MM.1S (cell line): ENCODE data around the gene ASCL1.

Experiments
- EZH2 ChIP-seq: fragments of 300-600 bp; sonication (generic); optimal IDR thresholded peaks from 2 replicates; pipeline ENCODE3; 2017; ENCODE audit warnings: low read depth, mild to moderate bottlenecking, antibody characterized with exemption, low read length, mixed read lengths
- EZH2phosphoT487 ChIP-seq: fragments of 300-600 bp; sonication (generic); IDR thresholded peaks from 2 replicates; pipeline ENCODE4 v1.6.1; 2018; ENCODE audit warnings: antibody characterized with exemption, low read length
- TF ChIP-seq, protein P1 (sequence below): fragments of 300-600 bp; sonication (generic); IDR thresholded peaks from 2 replicates; pipeline ENCODE4 v1.5.1; 2016; ENCODE audit warnings: antibody characterized with exemption, low read length, mixed read lengths

- TF ChIP-seq, protein P1, sequence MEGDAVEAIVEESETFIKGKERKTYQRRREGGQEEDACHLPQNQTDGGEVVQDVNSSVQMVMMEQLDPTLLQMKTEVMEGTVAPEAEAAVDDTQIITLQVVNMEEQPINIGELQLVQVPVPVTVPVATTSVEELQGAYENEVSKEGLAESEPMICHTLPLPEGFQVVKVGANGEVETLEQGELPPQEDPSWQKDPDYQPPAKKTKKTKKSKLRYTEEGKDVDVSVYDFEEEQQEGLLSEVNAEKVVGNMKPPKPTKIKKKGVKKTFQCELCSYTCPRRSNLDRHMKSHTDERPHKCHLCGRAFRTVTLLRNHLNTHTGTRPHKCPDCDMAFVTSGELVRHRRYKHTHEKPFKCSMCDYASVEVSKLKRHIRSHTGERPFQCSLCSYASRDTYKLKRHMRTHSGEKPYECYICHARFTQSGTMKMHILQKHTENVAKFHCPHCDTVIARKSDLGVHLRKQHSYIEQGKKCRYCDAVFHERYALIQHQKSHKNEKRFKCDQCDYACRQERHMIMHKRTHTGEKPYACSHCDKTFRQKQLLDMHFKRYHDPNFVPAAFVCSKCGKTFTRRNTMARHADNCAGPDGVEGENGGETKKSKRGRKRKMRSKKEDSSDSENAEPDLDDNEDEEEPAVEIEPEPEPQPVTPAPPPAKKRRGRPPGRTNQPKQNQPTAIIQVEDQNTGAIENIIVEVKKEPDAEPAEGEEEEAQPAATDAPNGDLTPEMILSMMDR: no peak
- TF ChIP-seq EZH2phosphoT487: no peak
- no peak for TF ChIP-seq EZH2
Measured at GRCh38 chr12:102918840-102919239, 38.6 kb upstream of the ASCL1 start.
